Left hindlimb (tissue), 1 donor: ENCODE data around the gene B4GALT6.

Experiments used
- DNase-seq: peaks from one replicate; pipeline ENCODE4 v3.0.0-alpha.2; 2018

B4GALT6 gene

GRCh38 chr18:31686986-31687928 is 2.9 kb upstream of the B4GALT6 start:
- no peak for DNase-seq

DNA sequence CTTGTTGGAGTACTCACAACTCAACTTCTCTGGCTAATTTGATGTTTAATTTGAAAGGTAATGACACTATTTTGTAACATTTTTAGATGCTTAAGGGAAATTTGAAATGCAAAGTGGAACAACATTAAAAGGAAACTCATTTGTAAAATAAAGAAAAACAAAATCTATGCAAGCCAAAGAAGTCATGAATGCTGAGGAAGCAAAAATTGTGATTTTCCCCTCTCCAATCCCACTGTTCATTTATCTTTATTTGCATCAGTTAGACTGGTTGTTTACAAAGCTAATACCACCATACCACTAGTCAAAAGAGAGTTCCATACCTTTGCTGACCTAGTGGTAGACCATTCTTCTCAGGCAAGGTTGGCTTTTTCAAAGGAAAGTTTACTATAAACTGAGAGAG is 2.2 kb upstream of the B4GALT6 start:
- DNase-seq, result no peak

GRCh38 chr18:31685097-31686082 is 1.0 kb upstream of the B4GALT6 start:
- DNase-seq, result peak; percentile 85

DNA sequence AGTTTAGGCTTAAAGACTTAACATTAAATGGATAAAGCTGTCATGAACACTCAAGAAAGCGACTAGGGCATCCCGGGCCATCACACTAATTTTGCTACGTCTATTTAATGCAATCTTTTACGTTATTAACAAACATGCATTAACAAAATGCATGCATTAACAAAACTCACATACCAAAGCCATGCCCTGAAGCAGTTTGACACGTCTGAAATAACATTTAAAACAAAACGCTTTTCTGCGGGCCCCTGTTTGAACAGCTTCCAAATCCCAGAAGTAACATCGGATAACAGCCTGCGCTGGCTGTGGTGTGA is 458 bp downstream of the B4GALT6 start:
- DNase-seq, result no peak

DNA sequence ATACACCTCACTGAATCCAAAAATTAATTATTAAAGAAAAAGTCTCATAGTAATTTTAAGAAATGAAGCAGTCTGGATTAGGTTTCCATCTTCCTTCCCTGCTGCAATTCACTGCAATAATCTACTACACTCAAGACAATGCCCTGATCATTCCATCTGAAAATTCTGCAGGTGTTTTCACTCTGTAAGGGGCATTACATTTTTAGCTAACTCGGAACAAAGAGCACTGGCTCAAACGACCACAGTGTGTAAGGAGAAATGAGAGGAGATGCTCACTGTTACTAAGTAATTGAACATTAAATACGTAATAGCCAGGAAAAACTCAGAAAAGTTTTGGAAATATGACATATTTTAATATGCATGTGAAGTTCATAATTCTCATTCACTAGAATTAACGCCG is 1.3 kb downstream of the B4GALT6 start:
- DNase-seq, result no peak

GRCh38 chr18:31680831-31681568 is 3.4 kb downstream of the B4GALT6 start:
- no peak for DNase-seq

GRCh38 chr18:31680433-31680811 is 4.0 kb downstream of the B4GALT6 start:
- DNase-seq, result no peak

DNA sequence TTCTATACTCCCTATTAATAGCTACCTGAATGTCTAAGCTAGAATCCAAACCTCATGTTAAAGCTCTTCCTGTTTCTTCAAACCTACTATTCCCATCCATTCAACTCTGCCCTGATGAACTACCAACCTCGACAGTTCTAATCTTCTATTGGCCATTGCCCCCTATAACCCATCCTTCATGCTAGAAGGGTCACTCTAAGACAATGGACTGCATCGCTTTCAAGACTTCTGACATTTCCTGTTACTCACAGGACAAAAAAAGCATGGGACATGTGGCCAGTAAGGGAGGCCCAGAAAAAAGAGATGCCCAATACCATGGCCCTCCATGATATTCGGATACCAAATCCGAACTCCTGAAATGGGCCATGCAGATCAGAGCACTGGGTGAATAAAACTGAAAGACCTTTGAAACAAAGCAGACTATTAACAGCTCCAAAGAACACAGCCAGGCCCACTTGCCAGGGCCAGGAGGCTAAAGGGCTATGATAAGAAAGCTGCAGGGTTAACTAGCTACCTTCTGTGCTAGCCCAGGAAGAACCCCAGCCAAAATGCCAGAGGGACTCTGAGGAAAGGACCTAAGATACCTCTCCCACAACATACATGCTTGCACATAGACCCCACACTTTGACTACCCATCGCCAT is 4.5 kb downstream of the B4GALT6 start:
- DNase-seq, result no peak

DNA sequence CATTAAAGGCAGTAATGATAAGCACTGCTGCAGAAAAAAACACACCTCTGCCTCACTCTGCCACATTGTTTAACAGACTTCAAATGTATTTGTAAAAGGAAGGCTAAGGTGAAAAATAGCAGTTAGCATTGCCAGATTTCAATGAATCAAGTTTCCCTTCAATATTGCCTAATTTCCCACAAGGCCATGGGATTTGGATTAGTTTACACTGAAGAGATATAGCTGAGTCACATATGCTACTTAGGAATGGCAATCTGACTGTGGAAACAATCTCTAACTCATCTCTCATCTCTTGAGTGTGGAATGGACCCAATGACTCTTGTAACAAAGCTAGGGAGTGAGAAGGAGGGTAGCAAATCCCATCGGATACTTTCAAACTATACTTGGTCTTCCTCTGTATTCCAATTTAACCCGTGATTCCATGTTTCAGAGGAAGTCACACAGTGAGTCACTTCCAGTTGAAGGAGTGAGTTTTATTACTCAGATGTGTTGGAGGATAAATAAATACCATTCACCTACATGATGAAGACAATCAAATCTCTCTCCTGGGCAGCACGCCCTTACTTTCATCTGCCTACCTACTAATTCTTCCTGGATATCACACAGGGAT is 5.1 kb downstream of the B4GALT6 start:
- no peak for DNase-seq

DNA sequence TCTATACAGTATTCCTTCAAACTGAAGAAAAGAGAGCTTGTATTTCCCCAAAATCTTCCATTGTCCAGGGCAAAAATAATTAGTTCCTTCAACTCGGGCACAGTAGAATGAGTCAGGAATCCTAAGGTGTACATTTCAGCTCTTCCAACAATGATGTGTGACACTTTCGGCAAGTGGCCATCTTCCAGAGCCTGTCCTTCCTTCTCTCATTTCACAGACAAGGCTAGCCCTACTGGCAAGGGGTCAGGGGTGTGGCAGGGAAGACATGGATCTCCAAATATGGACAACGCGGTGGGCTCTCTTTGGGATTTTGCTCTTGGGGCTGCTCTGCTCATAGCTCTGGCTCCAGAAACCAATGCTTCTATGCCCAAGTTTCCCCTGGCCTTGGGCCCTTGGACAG is 6.0 kb downstream of the B4GALT6 start:
- no peak for DNase-seq

DNA sequence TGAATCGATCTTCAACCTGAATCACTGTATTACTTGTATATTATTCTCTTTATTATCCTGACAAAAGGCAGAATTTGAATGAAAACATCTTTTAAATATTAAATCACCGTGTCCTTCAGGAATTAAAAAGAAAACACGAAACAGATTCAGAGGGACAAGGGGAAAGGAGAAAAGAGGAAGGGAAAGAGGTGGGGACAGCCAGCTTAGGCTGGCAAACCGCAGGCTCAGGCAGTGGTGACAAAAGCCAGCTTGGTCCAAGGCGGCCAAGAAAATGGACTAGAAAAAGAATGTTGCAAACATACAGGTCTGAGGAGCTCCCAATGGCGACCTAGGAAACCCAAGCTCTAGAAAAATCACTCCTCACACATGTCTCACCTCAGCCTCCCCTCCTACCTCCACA is 6.8 kb downstream of the B4GALT6 start:
- no peak for DNase-seq

DNA sequence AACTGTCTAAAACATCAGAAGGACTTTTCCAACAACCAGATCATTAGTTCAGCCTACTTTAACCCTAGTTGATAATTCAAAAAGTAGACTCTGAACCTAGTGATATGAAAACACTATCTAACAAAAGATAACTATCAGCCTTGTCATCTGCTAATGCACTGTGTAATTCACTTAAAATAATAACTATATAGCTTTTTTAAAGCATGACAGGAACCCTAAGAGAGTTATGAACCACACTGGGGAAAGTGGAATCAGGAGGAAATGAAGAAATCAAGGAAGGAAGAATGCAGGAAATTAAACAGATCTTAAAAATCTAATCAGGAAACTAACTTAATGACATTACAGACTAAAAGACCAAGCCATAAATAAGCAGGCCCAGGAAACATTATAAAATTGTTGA is 9.0 kb downstream of the B4GALT6 start:
- DNase-seq, result no peak

DNA sequence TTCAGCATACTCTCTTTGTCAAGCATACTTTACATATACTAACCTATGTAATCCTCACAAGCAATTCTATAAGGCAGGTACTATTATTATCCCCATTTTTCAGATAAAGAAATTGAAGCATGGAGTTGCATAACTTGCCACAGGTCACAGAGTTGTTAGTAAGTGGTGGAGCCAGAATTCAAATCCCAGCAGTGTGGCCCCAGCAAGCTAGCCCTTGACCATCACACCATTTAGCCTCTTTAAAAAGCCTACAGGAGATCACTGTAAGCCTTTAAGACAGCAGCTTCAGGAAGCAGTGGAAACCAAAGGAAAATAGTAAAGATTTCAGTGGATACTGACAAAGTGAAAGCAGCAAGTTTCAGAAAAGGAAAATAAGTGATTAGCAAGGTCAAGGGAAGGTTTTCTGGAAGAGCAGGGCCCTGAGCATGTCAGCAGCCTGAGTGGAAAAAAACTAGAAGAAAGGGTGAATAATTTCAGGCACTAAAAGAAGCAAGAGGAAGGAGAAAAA is 11.7 kb downstream of the B4GALT6 start:
- no peak for DNase-seq

- no peak for DNase-seq
Measured at GRCh38 chr18:31671951-31672350, 12.4 kb downstream of the B4GALT6 start.

DNA sequence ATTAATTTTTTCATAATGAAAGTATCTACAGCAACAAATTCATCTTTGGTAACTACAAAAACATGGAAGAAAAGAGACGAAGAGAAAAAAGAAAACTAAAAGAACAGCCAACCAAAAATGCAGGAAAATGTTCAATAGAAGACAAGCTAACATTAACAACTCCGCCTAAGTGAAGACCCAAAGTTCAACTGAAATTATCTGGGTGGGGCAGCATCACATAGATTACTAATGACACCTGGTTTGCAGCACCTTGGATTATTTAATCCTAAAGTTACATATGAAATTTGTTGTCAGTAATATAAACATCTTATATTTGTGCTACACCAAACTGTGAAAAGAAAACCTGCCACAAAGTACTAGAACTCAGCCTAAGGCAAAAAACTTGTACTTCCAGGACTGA is 14.8 kb downstream of the B4GALT6 start:
- no peak for DNase-seq

GRCh38 chr18:31667185-31667584 is 17.2 kb downstream of the B4GALT6 start:
- no peak for DNase-seq

GRCh38 chr18:31666055-31666454 is 18.3 kb downstream of the B4GALT6 start:
- no peak for DNase-seq

GRCh38 chr18:31664101-31664500 is 20.3 kb downstream of the B4GALT6 start:
- no peak for DNase-seq

DNA sequence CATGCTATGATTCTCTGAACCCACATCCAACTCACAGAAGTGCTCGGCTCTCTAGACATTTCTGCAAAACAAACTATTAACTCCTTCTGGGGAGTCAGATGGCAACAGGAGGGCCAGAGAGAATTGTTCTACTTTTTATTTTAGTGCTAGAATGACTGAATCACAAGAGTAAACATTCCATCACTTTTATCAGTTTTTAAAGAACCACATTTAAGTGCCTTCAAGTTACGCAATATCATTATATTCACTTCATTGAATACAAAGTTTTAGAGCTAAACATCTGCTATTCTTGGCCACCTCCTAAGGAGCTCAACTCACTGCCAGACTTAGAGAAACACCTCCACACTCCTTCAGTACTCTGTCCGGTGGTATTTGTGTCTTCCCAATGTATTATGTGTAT is 22.4 kb downstream of the B4GALT6 start:
- DNase-seq, result no peak

GRCh38 chr18:31660763-31661162 is 23.6 kb downstream of the B4GALT6 start:
- DNase-seq, result no peak

GRCh38 chr18:31659576-31660177 is 24.7 kb downstream of the B4GALT6 start:
- no peak for DNase-seq
